Caco-2 (cell line): ENCODE data around the gene FRY. TPM values are rescaled to one million over a fixed set of nuclear protein-coding genes. Genes with fewer than 3 reads are reported as not detected.

Experiments
- BruUV-seq: library from RNA; stranded (reverse); fragments of 400-500 nt; replicated peaks from 2 replicates; lab custom pipeline; 2021; lab: Mats Ljungman, UMichigan
- CTCF ChIA-PET: fragments of 300-600 bp; sonication (Branson Sonifier 250); formaldehyde crosslinking; loops from one replicate; lab custom pipeline; 2022; ENCODE audit warnings: antibody characterized with exemption; lab: Charles Lee
- POLR2A ChIA-PET: fragments of 300-600 bp; sonication (Branson Sonifier 250); formaldehyde crosslinking; loops from one replicate; lab custom pipeline; 2022; ENCODE audit warnings: antibody characterized with exemption; lab: Charles Lee
- DNase-seq, 2 experiments: peaks; one replicate each; pipeline versions ENCODE4 v3.0.0 to v3.0.0-alpha.2; 2020 to 2022
- H3K27me3 ChIP-seq: replicated peaks from 2 replicates; pipeline ENCODE4 v1.6.0; 2011; ENCODE audit warnings: low read length; ENCODE audit not compliant: control insufficient read depth, insufficient read depth
- H3K36me3 ChIP-seq: 2 replicates; pipeline ENCODE4 v1.5.1; 2011; ENCODE audit warnings: low read length; ENCODE audit not compliant: control insufficient read depth, insufficient read depth
- H3K4me1 ChIP-seq: fragments of 250-450 bp; sonication (Bioruptor Pico); 2 replicates; pipeline ENCODE4 v1.5.1; 2020; ENCODE audit warnings: mild to moderate bottlenecking
- H3K4me3 ChIP-seq: 2 replicates; pipeline ENCODE4 v1.5.1; 2011; ENCODE audit warnings: low read depth, mild to moderate bottlenecking, control low read depth, low read length
- H3K9me3 ChIP-seq: fragments of 250-450 bp; sonication (Bioruptor Pico); 2 replicates; pipeline ENCODE4 v1.5.1; 2020; ENCODE audit warnings: mild to moderate bottlenecking, moderate library complexity
- H3K27ac Mint-ChIP-seq: one replicate; pipeline ENCODE4 v1.8.0; 2022; ENCODE audit warnings: mixed read lengths; ENCODE audit not compliant: unreplicated experiment
- H3K27me3 Mint-ChIP-seq: one replicate; pipeline ENCODE4 v1.8.0; 2022; ENCODE audit warnings: mixed read lengths; ENCODE audit not compliant: insufficient read depth, unreplicated experiment
- H3K36me3 Mint-ChIP-seq: one replicate; pipeline ENCODE4 v1.8.0; 2022; ENCODE audit warnings: mild to moderate bottlenecking, mixed read lengths; ENCODE audit not compliant: insufficient read depth, unreplicated experiment
- H3K4me1 Mint-ChIP-seq: one replicate; pipeline ENCODE4 v1.8.0; 2022; ENCODE audit warnings: low read depth, mixed read lengths; ENCODE audit not compliant: unreplicated experiment
- H3K4me3 Mint-ChIP-seq: one replicate; pipeline ENCODE4 v1.8.0; 2022; ENCODE audit warnings: mild to moderate bottlenecking, moderate library complexity, mixed read lengths; ENCODE audit not compliant: unreplicated experiment
- H3K9me3 Mint-ChIP-seq: one replicate; pipeline ENCODE4 v1.8.0; 2022; ENCODE audit warnings: mixed read lengths; ENCODE audit not compliant: unreplicated experiment
- CTCF ChIP-seq, 2 experiments: fragments of 200-600 bp in 1 of 2; IDR thresholded peaks; 1 replicate in 1 of 2; 2 replicates in 1 of 2; pipeline versions ENCODE4 v1.5.1 to v1.8.0; 2011 to 2022; ENCODE audit warnings: antibody characterized with exemption in 1 of 2, control low read depth in 1 of 2, inconsistent platforms in 1 of 2, low read depth in 1 of 2, low read length in 1 of 2, mild to moderate bottlenecking in 1 of 2, moderate library complexity in 1 of 2; ENCODE audit not compliant: insufficient read depth in 1 of 2, severe bottlenecking in 1 of 2, unreplicated experiment in 1 of 2
- intact Hi-C: fragments of 100-400 bp; cut with micrococcal nuclease; formaldehyde crosslinking; loops from one replicate; pipeline ENCODE4 v1.10.0; 2022; ENCODE audit not compliant: unreplicated experiment
- total RNA-seq: library from RNA; stranded (reverse); gene quantifications from 2 replicates; pipeline ENCODE4 v1.2.3, GENCODE V29; 2022

Gene FRY
- total RNA-seq, 1 experiment from 2014 or later, result 118 TPM

DNA sequence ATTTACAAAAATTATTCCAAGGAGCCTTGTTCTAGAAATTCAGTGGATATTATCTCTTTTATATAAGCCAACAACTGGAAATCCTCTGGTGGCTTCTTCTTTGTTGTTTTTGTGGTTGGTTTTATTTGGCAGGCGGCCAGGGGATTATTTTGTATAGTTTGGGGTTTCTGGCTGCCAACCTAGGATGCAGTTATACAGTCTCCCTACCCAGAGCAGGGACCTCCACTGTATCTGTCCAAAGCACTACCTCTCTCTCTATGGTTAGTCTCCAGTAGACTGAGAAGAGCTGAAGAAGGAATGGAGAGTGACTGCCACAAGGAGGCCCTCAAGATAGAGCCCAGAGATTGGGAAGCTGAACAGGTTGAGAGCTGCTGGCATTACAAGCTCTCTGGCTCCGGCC is 203.3 kb downstream of the FRY start:
- peaks cover 6% of the 10 kb centered on the region for H3K4me1 Mint-ChIP-seq
- Histone ChIP-seq H3K9me3 (no peaks in the 10 kb centered on the region; the same call in 1 of the 2 replicates), H3K4me3 (no peak overlapping the region), H3K36me3 (no peaks in the 10 kb centered on the region; the same call in 1 of the 2 replicates), H3K27me3 (no peaks in the 10 kb centered on the region), H3K4me1 (no peaks in the 10 kb centered on the region)
- no peaks in the 10 kb centered on the region for H3K27me3 Mint-ChIP-seq
- no peak overlapping the region for H3K4me3 Mint-ChIP-seq
- peaks cover 90% of the 10 kb centered on the region for H3K36me3 Mint-ChIP-seq
- H3K9me3 Mint-ChIP-seq, result no peaks in the 10 kb centered on the region
- intact Hi-C loops, result no loop called here
- no peak for DNase-seq
- no TSS peak for BruUV-seq
- no peak overlapping the region for H3K27ac Mint-ChIP-seq
- POLR2A ChIA-PET, result interaction anchor here (1.3 kb wide), 1 partner anchor 9 kb away, joined by 5 read pairs; no protein-coding TSS in a partner anchor
- no peak for TF ChIP-seq CTCF (IDR thresholded peaks at IDR 0.05; ENCODE audit: insufficient read depth in 1 of 2, low read depth in 1 of 2, low read length in 1 of 2, severe bottlenecking in 1 of 2, unreplicated experiment in 1 of 2)
- CTCF ChIA-PET, result interaction anchor here (0.7 to 1.0 kb wide), 2 partner anchors 13 to 70 kb away, joined by 3 read pairs; no protein-coding TSS in a partner anchor

- Histone ChIP-seq H3K4me1 (peaks cover 9% of the 10 kb centered on the region), H3K9me3 (no peaks in the 10 kb centered on the region; the same call in 1 of the 2 replicates), H3K27me3 (no peaks in the 10 kb centered on the region), H3K4me3 (no peak overlapping the region), H3K36me3 (no peaks in the 10 kb centered on the region; the same call in 1 of the 2 replicates)
- no peak for TF ChIP-seq CTCF (IDR thresholded peaks at IDR 0.05; ENCODE audit: insufficient read depth in 1 of 2, low read depth in 1 of 2, low read length in 1 of 2, severe bottlenecking in 1 of 2, unreplicated experiment in 1 of 2)
- Mint-ChIP-seq H3K9me3 (no peaks in the 10 kb centered on the region), H3K4me1 (peaks cover 6% of the 10 kb centered on the region), H3K36me3 (peaks cover 83% of the 10 kb centered on the region), H3K27me3 (no peaks in the 10 kb centered on the region), H3K4me3 (no peak overlapping the region), H3K27ac (no peak overlapping the region)
- intact Hi-C loops, result no loop called here
- ChIA-PET POLR2A (no interaction called here), CTCF (no interaction called here)
- BruUV-seq, result no TSS peak
- DNase-seq, result no peak
These were observed 206.1 kb downstream of the FRY start for GRCh38 chr13:32237681-32238080.

DNA sequence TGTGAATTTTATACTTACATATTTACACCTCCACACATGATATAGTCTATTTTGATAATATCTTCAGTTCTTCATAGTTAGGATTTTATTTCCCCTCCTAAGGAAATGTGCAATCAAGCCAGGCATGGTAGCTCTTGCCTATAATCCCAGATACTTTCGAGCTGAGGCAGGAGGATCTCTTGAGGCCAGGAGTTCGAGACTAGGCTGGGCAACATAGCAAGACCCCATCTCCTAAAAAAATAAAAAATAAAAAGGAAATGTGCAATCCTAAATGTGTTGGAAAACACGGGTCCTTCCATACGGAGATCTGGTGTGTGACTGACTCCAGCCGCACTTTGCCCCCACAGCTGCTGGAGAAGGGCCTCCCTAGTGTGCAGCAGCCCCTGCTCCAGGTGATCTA is 212.1 kb downstream of the FRY start:
- Mint-ChIP-seq H3K4me1 (peaks cover 25% of the 10 kb centered on the region), H3K27ac (peak overlapping the region; percentile 72), H3K4me3 (no peak overlapping the region), H3K36me3 (peaks cover 69% of the 10 kb centered on the region), H3K27me3 (no peaks in the 10 kb centered on the region), H3K9me3 (no peaks in the 10 kb centered on the region)
- ChIA-PET POLR2A (no interaction called here), CTCF (interaction anchor here (0.9 kb wide), 1 partner anchor 79 kb away, joined by 3 read pairs; no protein-coding TSS in a partner anchor)
- no peaks in the 10 kb centered on the region for H3K27me3 ChIP-seq
- H3K9me3 ChIP-seq, result no peaks in the 10 kb centered on the region
- intact Hi-C loops, result loop anchor here (1.0 kb wide), 1 partner anchor 135 kb away; no protein-coding TSS in a partner anchor
- H3K4me1 ChIP-seq, result peaks cover 30% of the 10 kb centered on the region
- BruUV-seq, result no TSS peak
- no peak overlapping the region for H3K4me3 ChIP-seq
- no peak for DNase-seq
- no peaks in the 10 kb centered on the region for H3K36me3 ChIP-seq
- no peak for TF ChIP-seq CTCF (IDR thresholded peaks at IDR 0.05; ENCODE audit: insufficient read depth in 1 of 2, low read depth in 1 of 2, low read length in 1 of 2, severe bottlenecking in 1 of 2, unreplicated experiment in 1 of 2)
